Measurements from ENCODE around the gene AGA.

Gene AGA

GRCh38 chr4:177441803-177442622 is at the start of gene AGA:
Gene AGA (minus strand): TSS chr4:177442437. CDS start chr4:177442375, 62 bp downstream.
- peak; percentile 63 for DNase-seq

- no peak for DNase-seq
Measured at GRCh38 chr4:177492022-177492421, 49.8 kb upstream of the AGA start.

GRCh38 chr4:177490769-177491168 is 48.5 kb upstream of the AGA start:
- no peak for DNase-seq

- DNase-seq = no peak
Measured at GRCh38 chr4:177489471-177490246, 47.4 kb upstream of the AGA start.

GRCh38 chr4:177487977-177488376 is 45.7 kb upstream of the AGA start:
- DNase-seq = no peak

GRCh38 chr4:177485528-177485927 is 43.3 kb upstream of the AGA start:
- no peak for DNase-seq

GRCh38 chr4:177484613-177485021 is 42.4 kb upstream of the AGA start:
- DNase-seq = no peak

- DNase-seq = no peak
Measured at GRCh38 chr4:177483760-177484159, 41.5 kb upstream of the AGA start.

GRCh38 chr4:177483271-177483670 is 41.0 kb upstream of the AGA start:
- DNase-seq = no peak

- no peak for DNase-seq
Measured at GRCh38 chr4:177482367-177482766, 40.1 kb upstream of the AGA start.

GRCh38 chr4:177480795-177481194 is 38.6 kb upstream of the AGA start:
- no peak for DNase-seq

- DNase-seq = no peak
Measured at GRCh38 chr4:177479063-177479462, 36.8 kb upstream of the AGA start.

GRCh38 chr4:177478496-177478895 is 36.3 kb upstream of the AGA start:
- DNase-seq = no peak

- DNase-seq = no peak
Measured at GRCh38 chr4:177473991-177474390, 31.8 kb upstream of the AGA start.

GRCh38 chr4:177464026-177464425 is 21.8 kb upstream of the AGA start:
- no peak for DNase-seq

- DNase-seq = no peak
Measured at GRCh38 chr4:177461606-177462005, 19.4 kb upstream of the AGA start.

GRCh38 chr4:177460460-177460859 is 18.2 kb upstream of the AGA start:
- DNase-seq = no peak

- DNase-seq = no peak
Measured at GRCh38 chr4:177455561-177455970, 13.3 kb upstream of the AGA start.

GRCh38 chr4:177453116-177453515 is 10.9 kb upstream of the AGA start:
- no peak for DNase-seq

GRCh38 chr4:177451108-177451500 is 8.9 kb upstream of the AGA start:
- no peak for DNase-seq

- DNase-seq = no peak
Measured at GRCh38 chr4:177450426-177451107, 8.3 kb upstream of the AGA start.

GRCh38 chr4:177448850-177449249 is 6.6 kb upstream of the AGA start:
- DNase-seq = no peak

GRCh38 chr4:177447417-177448004 is 5.3 kb upstream of the AGA start:
- no peak for DNase-seq
